ENCODE measurements around the gene FBLN5.

- TF ChIP-seq CTCF (IDR thresholded peaks at IDR 0.05) (no peak), POLR2AphosphoS5 (IDR thresholded peaks at IDR 0.05) (no peak), POLR2A (IDR thresholded peaks at IDR 0.05) (no peak)
Measured at GRCh38 chr14:91870001-91870400, 77.5 kb downstream of the FBLN5 start.

Measured in sigmoid colon (tissue), 4 donors.